Esophagus squamous epithelium (tissue), 4 donors: ENCODE data around the gene CDH20.

Experiments
- CTCF ChIP-seq, 6 experiments: fragments of 450-650 bp in 4 of 6; fragments of 200-600 bp in 2 of 6; sonication (generic) in 2 of 6; IDR thresholded peaks; one replicate each; pipeline ENCODE4 v1.5.1; 2016 to 2019; ENCODE audit warnings: antibody characterized with exemption in 6 of 6, mild to moderate bottlenecking in 4 of 6, moderate library complexity in 4 of 6
- POLR2A ChIP-seq, 4 donors: fragments of 450-650 bp; IDR thresholded peaks; one replicate each; pipeline ENCODE4 v1.6.1; 2017; ENCODE audit warnings: antibody characterized with exemption in 4 of 4, mild to moderate bottlenecking in 4 of 4, moderate library complexity in 3 of 4

- TF ChIP-seq POLR2A (IDR thresholded peaks at IDR 0.05) = no peak
- TF ChIP-seq CTCF (IDR thresholded peaks at IDR 0.05) = no peak
Measured at GRCh38 chr18:61286867-61287266, 46.4 kb upstream of the CDH20 start.
